ENCODE data around the gene SLC16A13.
A peak's percentile ranks its signal among the peaks of the same experiment; 100 is the strongest.
"Not testable (repeated sequence)": the region's sequence is repeated elsewhere in the genome, so short reads cannot be mapped to it uniquely, and the experiment has no call there.

SLC16A13 gene

GRCh38 chr17:7029659-7030058, 6.2 kb upstream of the SLC16A13 start:
- DNase-seq (ENCODE audit: low read depth) = no peak

DNA sequence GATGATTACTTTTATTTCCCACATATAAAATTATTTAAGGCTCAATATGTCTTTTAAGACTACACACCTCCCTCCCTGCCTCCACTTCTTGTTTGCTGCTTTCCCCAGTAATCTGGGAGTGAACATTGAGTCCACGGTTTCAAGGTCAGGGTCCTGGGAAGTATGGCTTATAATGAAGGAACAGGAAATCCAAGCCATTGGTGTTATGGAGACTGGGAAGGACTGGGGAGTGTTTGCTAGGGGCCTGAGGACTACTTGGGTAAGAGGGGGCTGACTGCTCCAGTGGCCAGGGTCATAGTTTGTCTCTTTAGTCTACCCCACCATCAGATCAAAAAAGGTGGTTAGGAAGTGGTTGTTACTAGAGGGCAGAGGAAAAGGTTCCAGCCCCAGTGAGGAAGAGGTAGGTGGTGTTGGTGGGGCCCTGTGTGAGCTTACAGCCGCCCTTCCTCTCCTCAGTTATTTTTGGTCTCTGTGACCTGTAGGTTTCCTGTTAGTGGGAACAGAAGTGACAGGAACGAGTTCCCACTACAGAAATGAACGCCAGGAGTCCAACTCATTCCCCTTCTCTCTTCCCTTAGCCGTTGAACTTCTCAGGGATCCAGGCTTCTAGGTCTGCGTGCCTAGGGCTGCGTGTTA, 742 bp upstream of the SLC16A13 start:
- no peak for DNase-seq (ENCODE audit: low read depth)

- DNase-seq (ENCODE audit: low read depth) = no peak
Observed at GRCh38 chr17:7038025-7038862, 2.4 kb downstream of the SLC16A13 start.

- no peak for DNase-seq (ENCODE audit: low read depth)
Observed at GRCh38 chr17:7039832-7040231, 4.0 kb downstream of the SLC16A13 start.

- no peak for DNase-seq (ENCODE audit: low read depth)
Observed at GRCh38 chr17:7041607-7042500, 6.0 kb downstream of the SLC16A13 start.

GRCh38 chr17:7042501-7043181, 6.8 kb downstream of the SLC16A13 start:
- no peak for DNase-seq (ENCODE audit: low read depth)

DNA sequence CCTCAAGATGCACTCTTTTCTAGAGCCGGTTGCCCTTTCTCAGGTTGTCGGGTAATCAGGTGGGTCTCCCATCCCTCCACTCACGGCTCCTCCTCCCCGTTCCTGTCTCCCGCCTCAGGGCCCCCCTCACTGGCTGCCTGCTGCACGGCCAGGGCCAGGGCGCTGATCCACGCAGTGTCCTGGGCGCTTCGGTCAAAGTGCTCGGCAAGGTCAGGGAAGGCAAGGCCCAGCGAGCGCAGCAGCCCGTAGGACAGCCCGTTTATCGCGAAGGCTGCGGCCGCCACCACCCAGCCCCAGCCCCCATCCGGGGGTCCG, 7.3 kb downstream of the SLC16A13 start:
- DNase-seq (ENCODE audit: low read depth) = no peak

- DNase-seq (ENCODE audit: low read depth) = no peak
Observed at GRCh38 chr17:7043497-7044198, 7.8 kb downstream of the SLC16A13 start, which contains the start of gene SLC16A11. Gene SLC16A11, minus strand, starts transcription at chr17:7044092. Its CDS starts 579 bp downstream, at chr17:7043513.

- peak; percentile 83 for DNase-seq (ENCODE audit: low read depth)
Observed at GRCh38 chr17:7045492-7046126, 9.8 kb downstream of the SLC16A13 start.

DNA sequence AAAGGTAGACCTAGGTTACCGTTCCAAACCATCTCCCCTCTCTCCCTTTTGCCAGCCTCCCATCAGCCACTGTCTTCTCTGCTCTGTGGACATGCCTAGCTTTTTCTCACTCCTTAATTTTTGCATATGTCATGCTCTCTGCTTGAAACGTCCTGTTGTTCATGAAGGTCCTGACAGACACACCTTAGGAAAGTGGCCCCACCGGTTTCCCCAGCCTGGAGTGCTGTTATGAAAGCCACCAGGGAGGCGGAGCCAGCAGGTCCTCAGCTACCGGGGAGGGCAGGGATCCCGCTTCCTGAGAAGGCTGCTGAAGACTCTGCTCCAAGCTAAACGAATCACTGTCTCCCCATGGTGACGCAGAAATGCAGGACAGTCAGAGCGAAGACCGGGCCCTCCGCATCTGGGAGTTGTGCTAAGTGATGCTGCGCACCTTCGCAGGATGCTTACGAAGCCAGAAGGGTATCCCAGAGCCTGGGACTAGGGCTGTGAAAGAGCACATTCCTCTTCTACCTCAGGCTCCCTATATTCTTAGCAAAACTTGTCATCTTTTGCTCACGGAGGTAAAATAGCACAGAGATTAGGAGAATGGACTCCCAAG, 10.4 kb downstream of the SLC16A13 start:
- DNase-seq (ENCODE audit: low read depth) = no peak

DNA sequence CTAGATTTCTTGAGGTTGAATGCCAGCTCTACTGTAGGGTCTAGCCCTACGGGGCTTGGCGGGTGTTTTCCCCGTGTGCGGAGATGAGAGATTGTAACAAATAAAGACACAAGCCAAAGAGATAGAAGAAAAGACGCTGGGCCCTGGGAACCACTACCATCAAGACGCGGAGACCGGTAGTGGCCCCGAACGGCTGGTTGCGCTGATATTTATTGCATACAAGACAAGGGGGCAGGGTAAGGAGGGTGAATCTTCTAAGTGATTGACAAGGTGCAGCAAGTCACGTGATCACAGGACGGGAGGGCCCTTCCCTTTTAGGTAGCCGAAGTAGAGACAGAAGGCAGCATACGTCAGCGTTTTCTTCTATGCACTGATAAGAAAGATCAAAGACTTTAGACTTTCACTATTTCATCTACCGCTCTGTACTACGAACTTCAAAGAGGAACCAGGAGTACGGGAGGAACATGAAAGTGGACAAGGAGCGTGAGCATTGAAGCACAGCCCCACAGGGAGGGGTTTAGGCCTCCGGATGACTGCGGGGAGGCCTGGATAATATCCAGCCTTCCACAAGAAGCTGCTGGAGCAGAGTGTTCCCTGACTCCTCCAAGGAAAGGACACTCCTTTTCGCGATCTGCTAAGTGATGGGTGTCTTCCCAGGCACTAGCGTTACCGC, 11.0 kb downstream of the SLC16A13 start:
- peak; percentile 62 for DNase-seq (ENCODE audit: low read depth)

- DNase-seq (ENCODE audit: low read depth) = no peak
Observed at GRCh38 chr17:7047566-7047965, 11.8 kb downstream of the SLC16A13 start.

DNA sequence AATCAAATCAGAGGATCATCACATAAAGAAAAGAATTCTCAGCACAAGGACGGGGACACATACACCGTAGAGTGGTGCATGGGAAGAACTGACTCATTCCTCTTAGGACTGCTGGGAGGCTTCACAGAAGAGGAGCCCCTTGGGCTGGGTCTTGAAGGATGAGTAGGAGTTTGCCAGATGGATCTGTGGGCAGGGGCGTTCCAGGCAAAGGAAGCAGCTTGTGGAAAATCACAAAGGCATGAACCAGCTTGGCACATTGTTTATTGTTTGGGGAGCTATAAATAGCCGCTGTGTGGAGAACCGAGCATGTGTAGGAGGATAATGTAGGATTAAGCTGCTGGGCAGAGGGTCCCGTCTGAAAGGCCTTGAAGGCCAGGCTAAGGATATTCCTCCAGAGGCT, 13.2 kb downstream of the SLC16A13 start:
- DNase-seq (ENCODE audit: low read depth) = no peak

DNA sequence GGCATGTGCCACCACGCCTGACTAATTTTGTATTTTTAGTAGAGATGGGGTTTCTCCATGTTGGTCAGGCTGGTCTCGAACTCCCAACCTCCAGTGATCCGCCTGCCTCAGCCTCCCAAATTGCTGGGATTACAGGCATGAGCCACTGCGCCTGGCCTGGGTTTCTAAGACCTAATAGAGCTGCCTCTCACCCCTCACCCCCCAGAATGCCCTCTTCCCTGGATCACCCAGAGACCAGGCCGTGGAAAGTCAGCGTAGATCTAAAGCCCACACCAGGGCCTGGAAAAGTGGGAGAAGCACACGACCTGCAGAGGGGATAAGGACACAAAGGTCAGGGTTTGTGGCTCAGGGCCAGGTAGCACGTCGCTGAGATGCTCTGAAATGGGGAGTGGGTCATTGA, 14.8 kb downstream of the SLC16A13 start:
- not testable (repeated sequence) for DNase-seq (ENCODE audit: low read depth)

DNA sequence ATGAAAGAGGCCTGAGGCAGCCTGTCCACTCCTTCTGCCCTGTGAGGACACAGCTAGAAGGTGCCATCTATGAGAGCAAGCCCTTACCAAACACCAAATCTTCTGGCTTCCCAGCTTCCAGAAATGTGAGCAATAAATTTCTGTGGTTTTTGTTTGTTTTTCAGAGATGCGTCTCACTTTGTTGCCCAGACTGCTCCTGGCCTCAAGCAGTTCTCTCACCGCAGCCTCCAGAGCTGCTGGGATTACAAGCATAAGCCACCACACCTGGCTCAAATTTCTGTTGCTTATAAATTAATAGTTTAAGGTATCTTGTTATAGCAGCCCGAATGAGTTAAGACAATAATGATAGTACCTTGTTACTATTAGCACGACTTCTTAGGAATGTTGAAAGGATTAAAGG, 20.6 kb downstream of the SLC16A13 start:
- DNase-seq (ENCODE audit: low read depth) = peak; percentile 71

DNA sequence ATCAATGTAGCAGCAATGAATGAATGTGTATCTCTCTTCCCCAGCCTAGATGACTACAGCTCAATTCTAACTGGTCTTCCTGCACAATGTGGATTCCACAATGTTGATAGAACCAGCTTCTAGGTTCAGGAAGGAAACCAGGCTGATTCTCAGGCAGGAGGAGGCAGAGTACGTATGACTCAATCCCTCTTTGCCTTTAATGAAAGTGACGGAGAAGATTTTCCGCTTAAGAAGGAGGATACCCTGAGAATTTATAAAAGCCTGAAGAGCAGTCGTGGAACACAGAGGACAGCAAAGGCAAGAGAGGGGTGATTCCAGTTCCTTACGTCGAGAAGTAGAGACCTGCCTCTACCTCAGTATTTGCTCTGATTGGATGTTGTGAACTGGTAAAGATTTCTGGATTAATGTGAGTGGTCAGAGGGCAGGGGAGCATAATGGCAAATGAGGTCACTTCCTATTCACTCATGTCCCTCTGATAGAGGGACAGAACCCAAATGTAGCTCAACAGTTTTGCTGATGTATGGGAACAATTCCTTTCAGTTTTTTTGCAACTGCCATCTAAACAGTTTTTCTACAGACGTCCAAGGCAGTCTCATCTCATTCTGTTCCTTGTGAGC, 23.1 kb downstream of the SLC16A13 start:
- DNase-seq (ENCODE audit: low read depth) = peak; percentile 70

GRCh38 chr17:7060165-7060891, 24.5 kb downstream of the SLC16A13 start:
- DNase-seq (ENCODE audit: low read depth) = peak; percentile 80

DNA sequence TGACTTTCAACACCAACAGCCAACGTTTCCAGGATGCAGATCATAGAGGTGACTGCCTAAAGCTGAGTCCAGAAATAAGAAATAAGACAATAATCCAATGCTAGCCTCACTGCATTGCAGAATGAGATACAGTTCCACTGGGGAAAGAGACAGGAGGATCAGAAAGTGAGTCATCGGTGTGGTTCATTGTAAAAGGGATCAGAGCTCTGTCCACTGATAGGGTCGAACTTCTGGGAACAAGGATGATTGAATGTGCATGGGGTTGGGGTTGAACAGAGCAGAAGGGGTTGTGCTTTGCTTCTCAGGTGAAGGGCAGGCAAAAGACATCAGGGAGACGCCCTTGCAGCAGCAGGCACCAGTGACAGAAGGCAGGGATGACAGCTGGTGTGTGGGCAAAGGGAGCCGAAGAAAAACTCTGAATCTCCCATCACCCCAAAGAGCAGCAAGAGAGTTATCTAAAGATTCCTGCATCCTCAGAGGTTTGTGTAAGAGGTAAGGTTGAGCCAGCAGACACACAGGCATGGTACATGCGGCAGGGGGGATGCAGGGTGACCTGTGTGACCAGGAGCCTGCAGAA, 27.8 kb downstream of the SLC16A13 start:
- DNase-seq (ENCODE audit: low read depth) = peak; percentile 46
